H1 (cell line): ENCODE data around the gene ARAP2.

Experiments used
- CHD2 ChIP-seq: IDR thresholded peaks from 2 replicates; pipeline ENCODE4 v1.6.1; 2012; ENCODE audit warnings: low read length, improper control_type of control experiment
- CTCF ChIP-seq, 3 experiments: IDR thresholded peaks; 1 replicate in 2 of 3; 2 replicates in 1 of 3; pipeline versions ENCODE4 v1.5.1 to v1.6.1; 2011; ENCODE audit warnings: low read length in 3 of 3, mild to moderate bottlenecking in 3 of 3, inconsistent platforms in 2 of 3, low read depth in 1 of 3, moderate library complexity in 1 of 3; ENCODE audit not compliant: insufficient read depth in 1 of 3; ENCODE audit errors: control extremely low read depth in 1 of 3
- EZH2 ChIP-seq: fragments of 200-600 bp; sonication (generic); IDR thresholded peaks from 2 replicates; pipeline ENCODE4 v1.7.1; 2012; ENCODE audit warnings: low read depth, mild to moderate bottlenecking, moderate library complexity, low read length, inconsistent platforms; ENCODE audit not compliant: severe bottlenecking
- MAFK ChIP-seq: IDR thresholded peaks from 2 replicates; pipeline ENCODE4 v1.6.1; 2012; ENCODE audit warnings: low read depth, mild to moderate bottlenecking, improper control_type of control experiment, low read length
- MAX ChIP-seq: IDR thresholded peaks from 2 replicates; pipeline ENCODE4 v1.6.1; 2012; ENCODE audit warnings: inconsistent platforms
- NANOG ChIP-seq: IDR thresholded peaks from 2 replicates; pipeline ENCODE4 v1.6.1; 2011; ENCODE audit warnings: low read length, low read depth, mild to moderate bottlenecking, inconsistent platforms; ENCODE audit not compliant: insufficient read depth, poor library complexity, severe bottlenecking
- POLR2A ChIP-seq, 2 experiments: IDR thresholded peaks; 1 replicate in 1 of 2; 2 replicates in 1 of 2; pipeline ENCODE4 v1.6.1; 2011; ENCODE audit warnings: low read depth in 2 of 2, low read length in 2 of 2, mild to moderate bottlenecking in 2 of 2; ENCODE audit errors: control extremely low read depth in 1 of 2
- POLR2AphosphoS5 ChIP-seq: IDR thresholded peaks from 2 replicates; pipeline ENCODE4 v1.6.1; 2011; ENCODE audit warnings: low read depth, low read length
- RNF2 ChIP-seq: fragments of 200-900, 300-1000 bp; sonication (generic); IDR thresholded peaks from 2 replicates; pipeline ENCODE4 v1.7.1; 2016; ENCODE audit warnings: borderline replicate concordance, low read depth, mild to moderate bottlenecking, antibody characterized with exemption, low read length; ENCODE audit not compliant: poor library complexity, severe bottlenecking; ENCODE audit errors: missing control alignments
- TAF1 ChIP-seq: IDR thresholded peaks from 2 replicates; pipeline ENCODE4 v1.6.1; 2011; ENCODE audit warnings: mild to moderate bottlenecking, low read depth, low read length
- TAF7 ChIP-seq: optimal IDR thresholded peaks from 2 replicates; pipeline ENCODE3; 2011; ENCODE audit warnings: low read depth, mild to moderate bottlenecking, inconsistent platforms, low read length, moderate library complexity, borderline replicate concordance
- ZNF274 ChIP-seq: IDR thresholded peaks from 2 replicates; pipeline ENCODE4 v1.7.0; 2012; ENCODE audit warnings: low read length, borderline replicate concordance; ENCODE audit errors: extremely low read depth

- TF ChIP-seq CTCF (IDR thresholded peaks at IDR 0.05; ENCODE audit: control extremely low read depth in 1 of 3, insufficient read depth in 1 of 3, low read depth in 1 of 3, low read length in 3 of 3) (no peak), CHD2 (no peak), POLR2AphosphoS5 (no peak), MAFK (no peak), MAX (no peak), TAF1 (no peak), ZNF274 (no peak), EZH2 (no peak), NANOG (no peak), TAF7 (no peak), RNF2 (no peak), POLR2A (IDR thresholded peaks at IDR 0.05; ENCODE audit: control extremely low read depth in 1 of 2, low read depth in 2 of 2, low read length in 2 of 2) (no peak)
These were observed 158.0 kb downstream of the ARAP2 start for GRCh38 chr4:36086261-36086786.
